ENCODE results near the gene KRT6C. TPM values are rescaled to one million over a fixed set of nuclear protein-coding genes. Genes with fewer than 3 reads are reported as not detected.

Gene KRT6C
- total and polyA plus RNA-seq, 2 experiments from 2014 or later, result not detected

DNA sequence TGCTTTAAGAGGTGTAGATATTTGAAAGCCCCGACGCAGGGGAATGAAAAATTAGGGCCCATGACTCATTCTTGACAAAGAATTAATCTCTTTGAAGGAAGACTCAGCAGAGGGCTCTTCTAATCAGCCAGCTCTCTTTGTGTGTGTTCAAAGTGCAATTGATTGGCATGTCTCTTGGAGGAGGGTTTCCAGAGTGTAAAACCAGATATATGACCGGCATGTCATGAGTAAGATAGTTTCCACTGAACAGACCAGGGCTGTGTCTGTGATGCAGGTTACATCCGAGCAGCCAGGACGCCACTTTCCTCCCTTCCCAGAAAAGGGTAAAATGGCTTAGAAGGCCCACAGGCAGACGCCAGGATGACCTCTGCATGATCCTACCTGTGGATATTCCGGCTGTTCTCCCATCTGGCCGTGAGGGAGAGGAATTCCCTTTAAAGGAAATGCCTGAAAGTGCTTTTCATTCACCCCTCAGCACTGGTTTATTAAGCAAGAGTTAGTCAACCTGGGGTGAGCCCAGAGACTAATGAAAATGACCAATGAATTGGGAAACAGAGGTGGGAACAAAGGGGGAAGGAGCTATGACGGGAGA, 32.2 kb downstream of the KRT6C start:
- Mint-ChIP-seq H3K27me3 (ENCODE audit: insufficient read depth, low read depth, poor library complexity) (peaks cover under 1% of the 10 kb centered on the region), H3K27ac (no peak overlapping the region), H3K4me3 (no peak overlapping the region), H3K9me3 (no peaks in the 10 kb centered on the region; the same call in 2 of the 3 replicates), H3K36me3 (ENCODE audit: low read depth) (no peaks in the 10 kb centered on the region), H3K4me1 (peaks cover 17% of the 10 kb centered on the region)
- Histone ChIP-seq H3K27ac (ENCODE audit: low read depth) (no peak overlapping the region), H3K79me2 (replicated peaks; ENCODE audit: insufficient read depth) (no peaks in the 10 kb centered on the region), H3F3A (replicated peaks; ENCODE audit: low read depth) (no peaks in the 10 kb centered on the region), H4K20me1 (replicated peaks; ENCODE audit: insufficient read depth) (no peaks in the 10 kb centered on the region), H3K4me1 (ENCODE audit: insufficient read depth) (peaks cover 5% of the 10 kb centered on the region; the same call in 1 of the 2 replicates), H3K9me2 (ENCODE audit: insufficient read depth) (no peaks in the 10 kb centered on the region; the same call in 1 of the 2 replicates), H3K36me3 (ENCODE audit: insufficient read depth) (no peaks in the 10 kb centered on the region), H3K4me3 (no peak overlapping the region), H2AFZ (peak overlapping the region; percentile 18; the same call in 1 of the 2 replicates), H3K4me2 (no peak overlapping the region), H3K27me3 (ENCODE audit: insufficient read depth) (no peaks in the 10 kb centered on the region)
- ATAC-seq (no peak), DNase-seq (ENCODE audit: low spot score) (no peak)
- TF ChIP-seq EZH2phosphoT487 (IDR thresholded peaks at IDR 0.05; ENCODE audit: unreplicated experiment) (no peak), EZH2 (IDR thresholded peaks at IDR 0.05; ENCODE audit: low read depth, unreplicated experiment) (no peak), ZNF114 (CRISPR knock-in tag; IDR thresholded peaks at IDR 0.05) (no peak), REST (IDR thresholded peaks at IDR 0.05; ENCODE audit: unreplicated experiment) (no peak), ZNF462 (CRISPR knock-in tag; IDR thresholded peaks at IDR 0.05) (no peak), POLR2AphosphoS5 (IDR thresholded peaks at IDR 0.05; ENCODE audit: low read depth) (no peak)
- TF ChIP-seq, protein P1, sequence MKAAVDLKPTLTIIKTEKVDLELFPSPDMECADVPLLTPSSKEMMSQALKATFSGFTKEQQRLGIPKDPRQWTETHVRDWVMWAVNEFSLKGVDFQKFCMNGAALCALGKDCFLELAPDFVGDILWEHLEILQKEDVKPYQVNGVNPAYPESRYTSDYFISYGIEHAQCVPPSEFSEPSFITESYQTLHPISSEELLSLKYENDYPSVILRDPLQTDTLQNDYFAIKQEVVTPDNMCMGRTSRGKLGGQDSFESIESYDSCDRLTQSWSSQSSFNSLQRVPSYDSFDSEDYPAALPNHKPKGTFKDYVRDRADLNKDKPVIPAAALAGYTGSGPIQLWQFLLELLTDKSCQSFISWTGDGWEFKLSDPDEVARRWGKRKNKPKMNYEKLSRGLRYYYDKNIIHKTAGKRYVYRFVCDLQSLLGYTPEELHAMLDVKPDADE (IDR thresholded peaks at IDR 0.05), result no peak

Data from GM23338 (cell line).